GM10266 (cell line): ENCODE data around the gene FSIP2.
"Not testable (repeated sequence)": the region's sequence is repeated elsewhere in the genome, so short reads cannot be mapped to it uniquely, and the experiment has no call there.

Experiments
- DNase-seq: peaks from one replicate; pipeline ENCODE4 v3.0.0; 2012; ENCODE audit errors: extremely low spot score
- TF ChIP-seq, protein P1 (sequence below): IDR thresholded peaks from 2 replicates; pipeline ENCODE4 v1.5.1; 2012; ENCODE audit warnings: mild to moderate bottlenecking, low read depth; ENCODE audit not compliant: control insufficient read depth, insufficient read depth; ENCODE audit errors: missing control alignments

The FSIP2 gene

DNA sequence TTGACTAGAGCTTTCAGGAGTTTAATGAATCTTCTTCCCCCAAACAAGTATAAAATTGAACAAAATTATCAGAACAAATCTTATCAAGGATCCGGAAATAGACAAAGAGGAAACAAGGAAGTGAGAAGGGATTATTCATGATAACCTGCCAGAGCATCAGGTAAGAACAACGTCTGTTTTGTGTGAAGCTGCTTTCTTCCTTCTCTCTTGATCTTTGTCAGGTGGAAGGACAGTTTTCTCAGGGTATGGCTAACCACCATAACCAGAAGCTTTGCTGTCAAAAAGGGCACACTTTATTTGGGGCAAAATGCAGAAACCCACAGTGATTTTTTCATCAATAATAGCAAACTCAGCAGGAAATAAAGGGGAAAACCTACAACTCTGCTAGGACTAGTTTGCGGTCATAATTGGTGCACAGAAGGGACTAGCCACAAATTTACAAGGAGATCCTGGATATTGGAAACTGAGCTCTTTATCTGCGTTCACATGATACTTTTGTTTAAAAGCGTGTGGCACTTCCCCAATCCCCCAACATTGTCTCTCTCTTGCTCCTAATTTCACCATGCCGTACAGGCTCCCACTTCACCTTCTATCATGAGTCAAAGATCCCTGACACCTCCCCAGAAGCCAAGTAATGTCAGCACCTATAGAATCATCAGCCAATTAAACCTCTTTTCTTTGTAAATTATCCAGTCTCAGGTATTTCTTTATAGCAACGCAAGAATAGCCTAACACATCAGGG is 124.2 kb downstream of the FSIP2 start:
- DNase-seq: no peak
- TF ChIP-seq, protein P1, sequence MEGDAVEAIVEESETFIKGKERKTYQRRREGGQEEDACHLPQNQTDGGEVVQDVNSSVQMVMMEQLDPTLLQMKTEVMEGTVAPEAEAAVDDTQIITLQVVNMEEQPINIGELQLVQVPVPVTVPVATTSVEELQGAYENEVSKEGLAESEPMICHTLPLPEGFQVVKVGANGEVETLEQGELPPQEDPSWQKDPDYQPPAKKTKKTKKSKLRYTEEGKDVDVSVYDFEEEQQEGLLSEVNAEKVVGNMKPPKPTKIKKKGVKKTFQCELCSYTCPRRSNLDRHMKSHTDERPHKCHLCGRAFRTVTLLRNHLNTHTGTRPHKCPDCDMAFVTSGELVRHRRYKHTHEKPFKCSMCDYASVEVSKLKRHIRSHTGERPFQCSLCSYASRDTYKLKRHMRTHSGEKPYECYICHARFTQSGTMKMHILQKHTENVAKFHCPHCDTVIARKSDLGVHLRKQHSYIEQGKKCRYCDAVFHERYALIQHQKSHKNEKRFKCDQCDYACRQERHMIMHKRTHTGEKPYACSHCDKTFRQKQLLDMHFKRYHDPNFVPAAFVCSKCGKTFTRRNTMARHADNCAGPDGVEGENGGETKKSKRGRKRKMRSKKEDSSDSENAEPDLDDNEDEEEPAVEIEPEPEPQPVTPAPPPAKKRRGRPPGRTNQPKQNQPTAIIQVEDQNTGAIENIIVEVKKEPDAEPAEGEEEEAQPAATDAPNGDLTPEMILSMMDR: no peak

DNA sequence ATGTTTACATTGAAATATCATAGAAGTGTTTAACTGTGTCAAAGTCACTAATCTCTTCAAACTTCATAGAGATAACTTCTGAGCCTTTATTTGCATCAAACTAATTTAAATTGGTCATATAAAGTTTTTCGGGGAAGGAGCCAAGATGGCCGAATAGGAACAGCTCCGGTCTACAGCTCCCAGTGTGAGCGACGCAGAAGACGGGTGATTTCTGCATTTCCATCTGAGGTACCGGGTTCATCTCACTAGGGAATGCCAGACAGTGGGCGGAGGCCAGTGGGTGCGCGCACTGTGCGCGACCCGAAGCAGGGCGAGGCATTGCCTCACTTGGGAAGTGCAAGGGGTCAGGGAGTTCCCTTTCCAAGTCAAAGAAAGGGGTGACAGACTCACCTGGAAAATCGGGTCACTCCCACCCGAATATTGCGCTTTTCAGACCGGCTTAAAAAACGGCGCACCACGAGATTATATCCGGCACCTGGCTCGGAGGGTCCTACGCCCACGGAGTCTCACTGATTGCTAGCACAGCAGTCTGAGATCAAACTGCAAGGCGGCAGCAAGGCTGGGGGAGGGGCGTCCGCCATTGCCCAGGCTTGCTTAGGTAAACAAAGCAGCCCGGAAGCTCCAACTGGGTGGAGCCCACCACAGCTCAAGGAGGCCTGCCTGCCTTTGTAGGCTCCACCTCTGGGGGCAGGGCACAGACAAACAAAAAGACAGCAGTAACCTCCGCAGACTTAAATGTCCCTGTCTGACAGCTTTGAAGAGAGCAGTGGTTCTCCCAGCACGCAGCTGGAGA is 126.1 kb downstream of the FSIP2 start:
- not testable (repeated sequence) for DNase-seq

DNA sequence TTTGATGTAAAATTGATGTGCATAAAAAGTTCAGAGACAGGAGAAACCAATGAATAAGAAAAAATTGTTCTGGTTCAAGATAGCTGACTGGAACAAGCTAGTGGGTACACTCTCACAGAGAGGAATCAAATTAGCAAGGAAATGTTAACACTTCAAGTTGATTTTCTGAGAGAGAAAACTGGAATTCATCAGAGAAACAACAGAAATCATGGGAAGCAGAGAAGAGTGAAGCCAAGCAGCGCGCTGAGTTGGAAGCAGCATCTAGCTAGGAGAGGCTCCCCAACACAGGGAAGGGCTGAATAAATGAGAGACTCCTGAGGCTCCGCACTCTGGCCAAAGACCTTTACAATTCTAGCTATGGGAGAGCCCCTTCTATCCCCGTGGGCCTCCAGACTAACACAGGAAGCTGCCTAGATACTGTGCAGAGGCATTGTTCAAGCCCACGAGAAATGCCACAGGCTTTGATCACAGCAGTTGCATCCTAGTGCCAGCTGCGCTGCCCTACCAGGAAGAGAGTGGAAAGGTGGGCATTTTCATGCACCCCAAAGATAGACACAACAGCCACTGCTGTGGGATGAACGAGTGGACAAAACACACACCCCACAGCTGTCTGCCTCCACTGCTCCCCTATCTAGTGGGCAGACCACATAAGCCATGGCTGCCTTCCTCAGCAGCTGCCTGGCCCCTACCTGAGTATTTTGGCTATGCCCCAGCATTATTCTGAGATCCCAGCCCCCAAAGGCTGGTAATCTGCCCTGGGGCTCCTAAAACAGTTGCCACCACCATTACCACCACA is 136.7 kb downstream of the FSIP2 start:
- TF ChIP-seq, protein P1: no peak
- DNase-seq: no peak

DNA sequence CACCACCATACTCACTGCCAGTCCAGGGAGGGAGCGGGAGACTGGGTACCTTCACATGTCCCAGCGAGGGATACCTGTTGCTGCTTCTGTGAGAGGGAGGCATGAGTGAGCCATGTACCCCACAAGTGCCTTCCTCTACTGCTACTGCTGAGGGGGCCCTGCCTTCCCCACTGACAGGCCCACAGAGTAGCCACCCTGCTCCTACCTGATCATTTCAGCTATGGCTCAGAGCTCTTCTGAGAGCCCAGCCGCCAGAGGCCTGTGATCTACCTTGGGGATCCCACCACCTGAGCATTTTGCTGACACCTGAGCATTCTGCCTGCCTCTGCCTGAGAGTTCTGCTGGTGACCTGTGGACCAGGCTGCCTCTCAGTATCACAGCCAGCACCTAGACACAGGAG is 137.6 kb downstream of the FSIP2 start:
- TF ChIP-seq, protein P1: no peak
- DNase-seq: no peak

DNA sequence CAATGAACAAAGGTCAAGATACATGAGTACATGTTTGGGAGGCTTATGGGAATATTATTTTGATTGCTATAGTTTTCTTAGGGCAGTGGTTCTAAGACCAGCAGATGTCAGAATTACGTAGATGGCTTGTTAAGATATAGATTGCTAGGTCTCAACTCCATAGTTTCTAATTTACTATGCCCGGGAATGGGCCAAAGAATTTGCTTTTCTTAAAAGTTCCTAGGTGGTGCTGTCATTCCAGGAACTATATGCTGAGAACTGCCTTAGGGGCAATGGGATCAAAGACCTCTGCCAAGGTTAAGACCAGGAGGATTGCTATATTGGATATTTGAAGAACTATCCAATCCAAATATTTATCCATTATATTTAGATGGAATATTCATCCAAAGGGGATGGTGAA is 141.8 kb downstream of the FSIP2 start:
- DNase-seq: no peak
- TF ChIP-seq, protein P1: no peak
